GM12878 (cell line): ENCODE results near the gene EIF4ENIF1. TPM values are rescaled to one million over a fixed set of nuclear protein-coding genes. Genes with fewer than 3 reads are reported as not detected.
A peak's percentile ranks its signal among the peaks of the same experiment; 100 is the strongest.

Experiments used
- ATF7 ChIP-seq: fragments of 450-650 bp; IDR thresholded peaks from 2 replicates; pipeline ENCODE4 v1.6.1; 2016; ENCODE audit warnings: low read depth, mild to moderate bottlenecking
- BACH1 ChIP-seq: fragments of 450-650 bp; IDR thresholded peaks from 2 replicates; pipeline ENCODE4 v1.6.1; 2017; ENCODE audit warnings: mild to moderate bottlenecking, borderline replicate concordance
- BHLHE40 ChIP-seq, 2 experiments: fragments of 450-650 bp in 1 of 2; IDR thresholded peaks; 2 replicates each; pipeline ENCODE4 v1.6.1; 2011 to 2017; ENCODE audit warnings: low read depth in 2 of 2, borderline replicate concordance in 1 of 2, improper control_type of control experiment in 1 of 2, low read length in 1 of 2, mild to moderate bottlenecking in 1 of 2
- CHD2 ChIP-seq: IDR thresholded peaks from 2 replicates; pipeline ENCODE4 v1.6.1; 2011; ENCODE audit warnings: low read depth, low read length, improper control_type of control experiment, borderline replicate concordance
- ESRRA ChIP-seq: IDR thresholded peaks from 2 replicates; pipeline ENCODE4 v1.6.1; 2012; ENCODE audit warnings: mild to moderate bottlenecking, low read length, improper control_type of control experiment
- HDAC2 ChIP-seq: fragments of 200-600 bp; sonication (generic); IDR thresholded peaks from 2 replicates; pipeline ENCODE4 v1.6.1; 2017
- IRF4 ChIP-seq: IDR thresholded peaks from 2 replicates; pipeline ENCODE4 v1.6.1; 2011; ENCODE audit warnings: low read depth, low read length
- JUNB ChIP-seq: IDR thresholded peaks from 2 replicates; pipeline ENCODE4 v1.6.1; 2016; ENCODE audit warnings: antibody characterized with exemption, mild to moderate bottlenecking
- JUND ChIP-seq: IDR thresholded peaks from 2 replicates; pipeline ENCODE4 v1.6.1; 2012; ENCODE audit warnings: low read depth, mild to moderate bottlenecking, low read length, improper control_type of control experiment, moderate library complexity
- KAT2A ChIP-seq: conservative IDR thresholded peaks from 2 replicates; pipeline ENCODE4 v1.6.1; 2011; ENCODE audit warnings: low read depth, low read length; ENCODE audit not compliant: control insufficient read depth
- LARP7 ChIP-seq: fragments of 450-650 bp; IDR thresholded peaks from 2 replicates; pipeline ENCODE4 v1.6.1; 2017; ENCODE audit warnings: mild to moderate bottlenecking
- NFYA ChIP-seq: IDR thresholded peaks from 2 replicates; pipeline ENCODE4 v1.6.1; 2011; ENCODE audit warnings: low read depth, mild to moderate bottlenecking, low read length, improper control_type of control experiment, borderline replicate concordance
- NRF1 ChIP-seq: conservative IDR thresholded peaks from 2 replicates; pipeline ENCODE4 v1.6.1; 2011; ENCODE audit warnings: mild to moderate bottlenecking, low read depth, low read length, improper control_type of control experiment
- SIX5 ChIP-seq: IDR thresholded peaks from 2 replicates; pipeline ENCODE4 v1.6.1; 2011; ENCODE audit warnings: mild to moderate bottlenecking, low read depth, low read length, moderate library complexity; ENCODE audit not compliant: severe bottlenecking
- STAT1 ChIP-seq: fragments of 450-650 bp; conservative IDR thresholded peaks from 2 replicates; pipeline ENCODE4 v1.6.1; 2014; ENCODE audit warnings: antibody characterized with exemption, mild to moderate bottlenecking
- SUPT20H ChIP-seq: IDR thresholded peaks from 2 replicates; pipeline ENCODE4 v1.6.1; 2011; ENCODE audit warnings: low read depth, mild to moderate bottlenecking, low read length, moderate library complexity, borderline replicate concordance; ENCODE audit not compliant: control insufficient read depth
- TCF7 ChIP-seq: IDR thresholded peaks from 2 replicates; pipeline ENCODE4 v1.6.1; 2014; ENCODE audit warnings: antibody characterized with exemption, borderline replicate concordance
- WRNIP1 ChIP-seq: IDR thresholded peaks from 2 replicates; pipeline ENCODE4 v1.6.1; 2011; ENCODE audit warnings: low read depth, low read length, improper control_type of control experiment, borderline replicate concordance
- polyA plus RNA-seq, 11 experiments: library from polyadenylated mRNA; depleted of rRNA in 4 of 11; unstranded in 6 of 11; stranded (reverse) in 5 of 11; fragments of >200 nt; fragmentation: Nextera tagmentation in 4 of 11; fragmentation: Illumina TruSeq in 1 of 11; extraction: Ambion mirVana in 4 of 11; extraction: Trizol in 1 of 11; gene quantifications; 1 replicate in 1 of 11; 2 replicates in 10 of 11; pipeline versions ENCODE4 v1.2.1 to v1.2.3, GENCODE V29; 2011 to 2016; ENCODE audit warnings: inconsistent platforms in 2 of 11, missing spikeins in 2 of 11, low read depth in 1 of 11
- total RNA-seq, 4 experiments: library from RNA; depleted of rRNA in 3 of 4; stranded (reverse); fragments of >200 nt in 3 of 4; fragmentation: Illumina TruSeq in 1 of 4; extraction: Trizol in 1 of 4; gene quantifications; 2 replicates each; pipeline versions ENCODE4 v1.2.1 to v1.2.3, GENCODE V29; 2013 to 2021
- TF ChIP-seq, protein P1 (sequence below): IDR thresholded peaks from 2 replicates; pipeline ENCODE4 v1.6.1; 2011; ENCODE audit warnings: mild to moderate bottlenecking, low read depth, low read length, moderate library complexity; ENCODE audit not compliant: insufficient replicate concordance
- TF ChIP-seq, protein P2 (sequence below): fragments of 450-650 bp; IDR thresholded peaks from 2 replicates; pipeline ENCODE4 v1.6.1; 2017; ENCODE audit warnings: mild to moderate bottlenecking, moderate library complexity
- TF ChIP-seq, protein P3 (sequence below): fragments of 450-650 bp; IDR thresholded peaks from 2 replicates; pipeline ENCODE4 v1.6.1; 2017; ENCODE audit warnings: borderline replicate concordance
- TF ChIP-seq, protein P4 (sequence below): IDR thresholded peaks from 2 replicates; pipeline ENCODE4 v1.6.1; 2012; ENCODE audit warnings: low read depth, low read length, improper control_type of control experiment

The EIF4ENIF1 gene
- total and polyA plus RNA-seq, 10 of the 15 experiments (the other 5 are each of a cell fraction or from before 2014, with no cell fraction given), result 4.4 to 43.7 (median 24.4) TPM

DNA sequence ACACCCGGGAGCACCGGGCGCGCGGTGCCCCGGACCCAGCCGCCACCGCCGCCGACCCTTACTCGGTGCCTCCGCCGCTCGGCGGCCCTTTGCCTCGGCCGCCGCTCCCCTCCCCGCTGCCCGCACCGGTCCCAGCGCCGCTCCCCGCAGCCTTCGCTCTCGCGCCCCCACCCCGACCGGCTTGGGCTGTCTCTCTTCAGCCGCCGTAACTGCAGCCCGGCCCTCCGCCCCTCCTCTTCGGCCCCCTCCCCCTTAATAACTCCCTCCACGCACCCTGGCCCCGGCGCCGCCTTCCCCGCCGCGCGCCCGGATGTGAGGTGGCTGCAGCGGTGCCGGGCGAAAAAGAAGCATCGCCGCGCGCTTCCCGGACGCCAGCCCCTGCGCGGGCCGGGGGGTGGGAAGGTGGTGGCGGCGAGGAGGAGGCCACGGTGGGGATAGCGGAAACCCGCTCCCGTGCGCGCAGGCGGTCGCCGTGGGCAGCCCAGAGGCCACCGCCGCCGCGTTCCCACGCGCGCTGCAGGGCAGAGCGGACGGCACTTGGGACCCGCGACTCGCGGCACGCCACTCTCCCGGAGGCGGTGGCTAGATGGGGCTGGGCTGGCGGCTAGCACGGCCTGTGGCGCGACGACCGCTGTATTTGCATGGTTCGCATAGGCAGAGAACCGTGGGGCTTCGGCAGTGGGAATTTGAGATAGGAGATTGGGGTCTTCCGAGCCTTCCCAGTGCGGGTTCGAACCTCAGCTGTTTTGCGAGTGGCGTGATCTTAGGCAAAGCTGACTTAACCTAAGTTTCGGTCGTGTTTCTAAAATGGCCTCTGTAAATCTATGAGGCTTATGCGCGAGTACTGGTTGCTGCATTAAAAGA is at the start of gene EIF4ENIF1 (continued):
- no peak for TF ChIP-seq KAT2A
- no peak for TF ChIP-seq NFYA
- TF ChIP-seq WRNIP1, result no peak
- TF ChIP-seq, protein P1, sequence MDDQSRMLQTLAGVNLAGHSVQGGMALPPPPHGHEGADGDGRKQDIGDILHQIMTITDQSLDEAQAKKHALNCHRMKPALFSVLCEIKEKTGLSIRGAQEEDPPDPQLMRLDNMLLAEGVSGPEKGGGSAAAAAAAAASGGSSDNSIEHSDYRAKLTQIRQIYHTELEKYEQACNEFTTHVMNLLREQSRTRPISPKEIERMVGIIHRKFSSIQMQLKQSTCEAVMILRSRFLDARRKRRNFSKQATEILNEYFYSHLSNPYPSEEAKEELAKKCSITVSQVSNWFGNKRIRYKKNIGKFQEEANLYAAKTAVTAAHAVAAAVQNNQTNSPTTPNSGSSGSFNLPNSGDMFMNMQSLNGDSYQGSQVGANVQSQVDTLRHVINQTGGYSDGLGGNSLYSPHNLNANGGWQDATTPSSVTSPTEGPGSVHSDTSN, result peak; percentile 22
- peak; percentile 48; the same call in 1 of the 2 replicates for TF ChIP-seq STAT1
- TF ChIP-seq, protein P2, sequence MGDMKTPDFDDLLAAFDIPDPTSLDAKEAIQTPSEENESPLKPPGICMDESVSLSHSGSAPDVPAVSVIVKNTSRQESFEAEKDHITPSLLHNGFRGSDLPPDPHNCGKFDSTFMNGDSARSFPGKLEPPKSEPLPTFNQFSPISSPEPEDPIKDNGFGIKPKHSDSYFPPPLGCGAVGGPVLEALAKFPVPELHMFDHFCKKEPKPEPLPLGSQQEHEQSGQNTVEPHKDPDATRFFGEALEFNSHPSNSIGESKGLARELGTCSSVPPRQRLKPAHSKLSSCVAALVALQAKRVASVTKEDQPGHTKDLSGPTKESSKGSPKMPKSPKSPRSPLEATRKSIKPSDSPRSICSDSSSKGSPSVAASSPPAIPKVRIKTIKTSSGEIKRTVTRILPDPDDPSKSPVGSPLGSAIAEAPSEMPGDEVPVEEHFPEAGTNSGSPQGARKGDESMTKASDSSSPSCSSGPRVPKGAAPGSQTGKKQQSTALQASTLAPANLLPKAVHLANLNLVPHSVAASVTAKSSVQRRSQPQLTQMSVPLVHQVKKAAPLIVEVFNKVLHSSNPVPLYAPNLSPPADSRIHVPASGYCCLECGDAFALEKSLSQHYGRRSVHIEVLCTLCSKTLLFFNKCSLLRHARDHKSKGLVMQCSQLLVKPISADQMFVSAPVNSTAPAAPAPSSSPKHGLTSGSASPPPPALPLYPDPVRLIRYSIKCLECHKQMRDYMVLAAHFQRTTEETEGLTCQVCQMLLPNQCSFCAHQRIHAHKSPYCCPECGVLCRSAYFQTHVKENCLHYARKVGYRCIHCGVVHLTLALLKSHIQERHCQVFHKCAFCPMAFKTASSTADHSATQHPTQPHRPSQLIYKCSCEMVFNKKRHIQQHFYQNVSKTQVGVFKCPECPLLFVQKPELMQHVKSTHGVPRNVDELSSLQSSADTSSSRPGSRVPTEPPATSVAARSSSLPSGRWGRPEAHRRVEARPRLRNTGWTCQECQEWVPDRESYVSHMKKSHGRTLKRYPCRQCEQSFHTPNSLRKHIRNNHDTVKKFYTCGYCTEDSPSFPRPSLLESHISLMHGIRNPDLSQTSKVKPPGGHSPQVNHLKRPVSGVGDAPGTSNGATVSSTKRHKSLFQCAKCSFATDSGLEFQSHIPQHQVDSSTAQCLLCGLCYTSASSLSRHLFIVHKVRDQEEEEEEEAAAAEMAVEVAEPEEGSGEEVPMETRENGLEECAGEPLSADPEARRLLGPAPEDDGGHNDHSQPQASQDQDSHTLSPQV, result peak; percentile 95
- TF ChIP-seq CHD2, result 0 out of 2 replicates have a peak, but pooled peaks have one; percentile 62
- TF ChIP-seq JUND, result no peak
- TF ChIP-seq ATF7, result no peak
- TF ChIP-seq SUPT20H, result no peak
- TF ChIP-seq IRF4, result no peak
- TF ChIP-seq, protein P3, sequence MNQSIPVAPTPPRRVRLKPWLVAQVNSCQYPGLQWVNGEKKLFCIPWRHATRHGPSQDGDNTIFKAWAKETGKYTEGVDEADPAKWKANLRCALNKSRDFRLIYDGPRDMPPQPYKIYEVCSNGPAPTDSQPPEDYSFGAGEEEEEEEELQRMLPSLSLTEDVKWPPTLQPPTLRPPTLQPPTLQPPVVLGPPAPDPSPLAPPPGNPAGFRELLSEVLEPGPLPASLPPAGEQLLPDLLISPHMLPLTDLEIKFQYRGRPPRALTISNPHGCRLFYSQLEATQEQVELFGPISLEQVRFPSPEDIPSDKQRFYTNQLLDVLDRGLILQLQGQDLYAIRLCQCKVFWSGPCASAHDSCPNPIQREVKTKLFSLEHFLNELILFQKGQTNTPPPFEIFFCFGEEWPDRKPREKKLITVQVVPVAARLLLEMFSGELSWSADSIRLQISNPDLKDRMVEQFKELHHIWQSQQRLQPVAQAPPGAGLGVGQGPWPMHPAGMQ, result peak; percentile 86
- no peak for TF ChIP-seq HDAC2
- peak; percentile 94 for TF ChIP-seq LARP7
- TF ChIP-seq ESRRA, result no peak
- peak; percentile 12 for TF ChIP-seq SIX5
- no peak for TF ChIP-seq JUNB
- TF ChIP-seq BHLHE40 (IDR thresholded peaks at IDR 0.05; ENCODE audit: borderline replicate concordance in 1 of 2, low read depth in 2 of 2, low read length in 1 of 2), result peak; percentile 59 to 92
- no peak for TF ChIP-seq TCF7
- TF ChIP-seq, protein P4, sequence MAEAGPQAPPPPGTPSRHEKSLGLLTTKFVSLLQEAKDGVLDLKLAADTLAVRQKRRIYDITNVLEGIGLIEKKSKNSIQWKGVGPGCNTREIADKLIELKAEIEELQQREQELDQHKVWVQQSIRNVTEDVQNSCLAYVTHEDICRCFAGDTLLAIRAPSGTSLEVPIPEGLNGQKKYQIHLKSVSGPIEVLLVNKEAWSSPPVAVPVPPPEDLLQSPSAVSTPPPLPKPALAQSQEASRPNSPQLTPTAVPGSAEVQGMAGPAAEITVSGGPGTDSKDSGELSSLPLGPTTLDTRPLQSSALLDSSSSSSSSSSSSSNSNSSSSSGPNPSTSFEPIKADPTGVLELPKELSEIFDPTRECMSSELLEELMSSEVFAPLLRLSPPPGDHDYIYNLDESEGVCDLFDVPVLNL, result 0 out of 2 replicates have a peak, but pooled peaks have one; percentile 23
- TF ChIP-seq NRF1, result no peak
- peak; percentile 99 for TF ChIP-seq BACH1
